Heart left ventricle (tissue), 16 donors: ENCODE results near the gene SPIN4. TPM values are rescaled to one million over a fixed set of nuclear protein-coding genes. Genes with fewer than 3 reads are reported as not detected.

Source experiments
- ATAC-seq, 4 donors: fragments of 200-7000 bp; cut with Tn5 transposase; one replicate each; pipeline ENCODE4 v1.9.1; 2020 to 2022; ENCODE audit warnings: moderate library complexity in 4 of 4, mild to moderate bottlenecking in 3 of 4, moderate number of reproducible peaks in 1 of 4
- DNase-seq, 5 donors: peaks; one replicate each; pipeline ENCODE4 v3.0.0-alpha.2; 2020
- H3K27ac ChIP-seq, 12 donors: fragments of 200-600 bp; sonication (generic) in 4 of 12; one replicate each; pipeline versions ENCODE4 v1.5.0 to v1.8.0; 2016 to 2022; ENCODE audit warnings: mild to moderate bottlenecking in 2 of 12
- H3K27me3 ChIP-seq, 9 donors: fragments of 200-600 bp; sonication (generic) in 2 of 9; one replicate each; pipeline versions ENCODE4 v1.5.1 to v1.8.0; 2016 to 2022; ENCODE audit warnings: mild to moderate bottlenecking in 3 of 9
- H3K36me3 ChIP-seq, 9 donors: fragments of 200-600 bp; sonication (generic) in 2 of 9; one replicate each; pipeline versions ENCODE4 v1.5.0 to v1.8.0; 2018 to 2022; ENCODE audit warnings: mild to moderate bottlenecking in 2 of 9
- H3K4me1 ChIP-seq, 12 donors: fragments of 200-600 bp; sonication (generic) in 4 of 12; one replicate each; pipeline versions ENCODE4 v1.5.0 to v1.8.0; 2016 to 2022; ENCODE audit warnings: mild to moderate bottlenecking in 3 of 12
- H3K4me3 ChIP-seq, 12 donors: fragments of 200-600 bp; sonication (generic) in 4 of 12; one replicate each; pipeline versions ENCODE4 v1.5.0 to v1.8.0; 2017 to 2022; ENCODE audit warnings: mild to moderate bottlenecking in 9 of 12, moderate library complexity in 4 of 12
- H3K9me3 ChIP-seq, 12 donors: fragments of 200-600 bp; sonication (generic) in 4 of 12; one replicate each; pipeline versions ENCODE4 v1.5.0 to v1.8.0; 2016 to 2022; ENCODE audit warnings: mild to moderate bottlenecking in 1 of 12
- CTCF ChIP-seq, 12 donors: fragments of 200-600 bp; sonication (generic) in 4 of 12; IDR thresholded peaks; one replicate each; pipeline versions ENCODE4 v1.5.0 to v1.8.0; 2018 to 2022; ENCODE audit warnings: antibody characterized with exemption in 12 of 12, mild to moderate bottlenecking in 5 of 12
- POLR2A ChIP-seq, 2 donors: fragments of 450-650 bp; IDR thresholded peaks; one replicate each; pipeline ENCODE4 v1.6.1; 2017; ENCODE audit warnings: antibody characterized with exemption in 2 of 2, mild to moderate bottlenecking in 2 of 2, moderate library complexity in 2 of 2
- WGBS, 4 donors: extraction: QIAGEN DNeasy Blood & Tissue Kit in 2 of 4; methylation state at CpG; one replicate each; pipeline versions ENCODE4 v1.1.5 to v1.1.7; 2013 to 2018; 5-methylcytosine and 5-hydroxymethylcytosine counted together
- intact Hi-C, 10 donors: fragments of 100-400 bp; cut with DNase I; formaldehyde crosslinking; loops; one replicate each; pipeline versions ENCODE4 v1.11.1 to v1.14.2; 2022
- polyA plus RNA-seq, 2 donors: library from polyadenylated mRNA; stranded (reverse); fragments of 200-250 nt; gene quantifications; one replicate each; pipeline ENCODE4 v1.2.3, GENCODE V29; 2013
- total RNA-seq, 9 donors: library from RNA; depleted of rRNA in 2 of 9; stranded (reverse); fragments of >200 nt in 2 of 9; fragmentation: NEBNext Ultra II Directional in 3 of 9; extraction: Animal tissue kit (Norgen Biotek cat#: 25700) in 3 of 9; gene quantifications; one replicate each; pipeline versions ENCODE4 v1.1.0 to v1.2.4, GENCODE V29; 2016 to 2023
- donor health status: ischemic (EF 13 %, LVEDD 7.1; RV severe dilation, severe dysfunction).
- donor health status: healthy with polysubstance abuse.
- donor health status: DM: no; HTN: yes; CAD: no.
- donor health status: DM: no; HTN: no; CAD: no.
- donor health status: ischemic (EF 25% LVEDD 6.9; RV normal size, moderate dysfunction).
- donor health status: ischemic (EF 25% LVEDD 5.7; RV mildly dilated, moderate dysfunction).
- donor health status: healthy.
- donor health status: DM: yes; HTN: yes; CAD: no.
- donor health status: ischemic (EF 35%, LVEDD 5.7; RV mildly dilated, moderate dysfunction).
- donor health status: nonischemic (EF 11% LVEDD 7.7; RV severe dilation, severe dysfunction).
- donor health status: DM: yes; HTN: yes; CAD: no.
- donor health status: PGD.
- donor health status: ischemic (EF 29% LVEDD 5.4; RV normal size, mild dysfunction).
- donor health status: nonischemic (EF 23%, LVEDD 6.1; RV moderate dilation, normal function).

The SPIN4 gene
- total and polyA plus RNA-seq, 11 donors = 0.31 to 1.7 (median 0.70) TPM

GRCh38 chrX:63354484-63354883 is 3.4 kb upstream of the SPIN4 start:
- Histone ChIP-seq H3K4me1 (peaks cover 0 to 8% (median 0%) of the 10 kb centered on the region in 12 donors), H3K27me3 (peaks cover 0 to 5% (median 0%) of the 10 kb centered on the region in 9 donors), H3K4me3 (no peak overlapping the region), H3K9me3 (no peaks in the 10 kb centered on the region), H3K27ac (no peak overlapping the region), H3K36me3 (no peaks in the 10 kb centered on the region)
- DNase-seq (no peak), ATAC-seq (no peak)
- TF ChIP-seq POLR2A (IDR thresholded peaks at IDR 0.05) (no peak), CTCF (IDR thresholded peaks at IDR 0.05) (no peak)
- intact Hi-C loops = loop anchor here in 2 of 10 donors (5.0 to 10.0 kb wide), 2 partner anchors 150 to 853 kb away; partner anchors contain the start of gene AMER1 (in 1 of the 2)

- intact Hi-C loops = loop anchor here in 2 of 10 donors (5.0 to 10.0 kb wide), 2 partner anchors 154 to 857 kb away; partner anchors contain the start of gene AMER1 (in 1 of the 2)
- no peaks in the 10 kb centered on the region for H3K36me3 ChIP-seq
- H3K4me3 ChIP-seq = peak overlapping the region; percentile 24 to 92 (median 62)
- ATAC-seq (peak in 3 of 4 donors; percentile 10 to 26 (median 19)), DNase-seq (peak in 2 of 5 donors; percentile 15 to 25)
- no peak for TF ChIP-seq CTCF (IDR thresholded peaks at IDR 0.05)
- no peak for TF ChIP-seq POLR2A (IDR thresholded peaks at IDR 0.05)
- H3K9me3 ChIP-seq = no peaks in the 10 kb centered on the region
- H3K27me3 ChIP-seq = peaks cover 0 to 5% (median 0%) of the 10 kb centered on the region in 9 donors
- 0 to 26% (median 13%) methylated on average over 18 to 20 of the region's 20 CpGs for WGBS, 4 donors
- peaks cover 0 to 9% (median 0%) of the 10 kb centered on the region in 12 donors for H3K4me1 ChIP-seq
- peak overlapping the region in 5 of 12 donors; percentile 29 to 82 (median 70) for H3K27ac ChIP-seq
Observed at GRCh38 chrX:63350465-63350877, 661 bp downstream of the SPIN4 start.

- Histone ChIP-seq H3K27me3 (peaks cover 0 to 5% (median 0%) of the 10 kb centered on the region in 9 donors), H3K36me3 (no peaks in the 10 kb centered on the region), H3K4me3 (peak overlapping the region in 1 of 12 donors; percentile 67), H3K27ac (no peak overlapping the region), H3K4me1 (peaks cover 0 to 9% (median 0%) of the 10 kb centered on the region in 12 donors), H3K9me3 (no peaks in the 10 kb centered on the region)
- WGBS, 4 donors = 56 to 62% (median 61%) methylated on average over 3 of the region's 3 CpGs
- intact Hi-C loops = no loop called here
- ATAC-seq = no peak
- DNase-seq = no peak
- TF ChIP-seq CTCF (IDR thresholded peaks at IDR 0.05) (no peak), POLR2A (IDR thresholded peaks at IDR 0.05) (no peak)
Observed at GRCh38 chrX:63349307-63349706, 1.8 kb downstream of the SPIN4 start.

- ATAC-seq (no peak), DNase-seq (no peak)
- WGBS, 4 donors = 74 to 90% (median 77%) methylated on average over 4 to 8 of the region's 8 CpGs
- intact Hi-C loops = no loop called here
- H3K27ac ChIP-seq = no peak overlapping the region
- peaks cover 0 to 3% (median 0%) of the 10 kb centered on the region in 12 donors for H3K9me3 ChIP-seq
- TF ChIP-seq CTCF (IDR thresholded peaks at IDR 0.05) (no peak), POLR2A (IDR thresholded peaks at IDR 0.05) (no peak)
- no peaks in the 10 kb centered on the region for H3K36me3 ChIP-seq
- H3K4me1 ChIP-seq = no peaks in the 10 kb centered on the region
- no peaks in the 10 kb centered on the region for H3K27me3 ChIP-seq
- H3K4me3 ChIP-seq = no peak overlapping the region
Observed at GRCh38 chrX:63330681-63331080, 20.5 kb downstream of the SPIN4 start.
